GM12878 (cell line): ENCODE data around the gene MTHFR. TPM values are rescaled to one million over a fixed set of nuclear protein-coding genes. Genes with fewer than 3 reads are reported as not detected.

Experiments used
- ATAC-seq: fragments of 200-7000 bp; cut with Tn5 transposase; 3 replicates; pipeline ENCODE4 v1.9.1; 2020; ENCODE audit warnings: mild to moderate bottlenecking, moderate library complexity
- BruUV-seq: library from RNA; stranded (reverse); fragments of 400-500 nt; replicated peaks from 2 replicates; lab custom pipeline; 2021; lab: Mats Ljungman, UMichigan
- CTCF ChIA-PET: fragments of 300-600 bp; sonication (Branson Sonifier 250); formaldehyde crosslinking; extraction: SDS; loops from one replicate; lab custom pipeline; 2021; ENCODE audit warnings: inconsistent platforms; lab: Yijun Ruan, JAX
- POLR2A ChIA-PET: fragments of 350-600 bp; formaldehyde crosslinking; extraction: SDS; loops from one replicate; lab custom pipeline; 2021; ENCODE audit warnings: inconsistent platforms; lab: Charles Lee
- RAD21 ChIA-PET: fragments of 300-600 bp; sonication (Branson Sonifier 250); formaldehyde crosslinking; loops from one replicate; lab custom pipeline; 2023; ENCODE audit warnings: antibody characterized with exemption; ENCODE audit not compliant: unreplicated experiment; lab: Charles Lee
- SMC1A ChIA-PET: fragments of 300-600 bp; sonication (Branson Sonifier 250); formaldehyde crosslinking; loops from one replicate; lab custom pipeline; 2023; ENCODE audit not compliant: unreplicated experiment, uncharacterized antibody; lab: Charles Lee
- DNase-seq: peaks from one replicate; pipeline ENCODE4 v3.0.0-alpha.2; 2011; ENCODE audit warnings: low read depth, low spot score
- FAIRE-seq: peaks from 3 replicates; lab custom pipeline; 2011; peaks lifted over from hg19 to GRCh38; lab: Jason Lieb, UNC
- H2AFZ ChIP-seq: 2 replicates; pipeline ENCODE4 v1.6.0; 2011; ENCODE audit warnings: low read depth, low read length, control low read depth; ENCODE audit not compliant: control insufficient read depth
- H3K27ac ChIP-seq: 2 replicates; pipeline ENCODE4 v1.5.1; 2011; ENCODE audit warnings: control low read depth; ENCODE audit not compliant: control insufficient read depth, insufficient read depth
- H3K27me3 ChIP-seq, 2 experiments: replicated peaks in 1 of 2; 2 replicates each; pipeline versions ENCODE4 v1.6.0 to v1.6.1; 2011; ENCODE audit warnings: low read length in 1 of 2; ENCODE audit not compliant: control insufficient read depth in 2 of 2, insufficient read depth in 2 of 2
- H3K36me3 ChIP-seq, 2 experiments: 2 replicates each; pipeline ENCODE4 v1.5.1; 2011; ENCODE audit warnings: low read length in 1 of 2; ENCODE audit not compliant: control insufficient read depth in 2 of 2, insufficient read depth in 2 of 2
- H3K4me1 ChIP-seq: 2 replicates; pipeline ENCODE4 v1.6.1; 2011; ENCODE audit warnings: mild to moderate bottlenecking, low read length, moderate library complexity, mixed read lengths; ENCODE audit not compliant: control insufficient read depth, insufficient read depth
- H3K4me2 ChIP-seq: 2 replicates; pipeline ENCODE4 v1.6.0; 2011; ENCODE audit warnings: control low read depth; ENCODE audit not compliant: control insufficient read depth, insufficient read depth
- H3K4me3 ChIP-seq: fragments of 200-600 bp; sonication (generic); 2 replicates; pipeline ENCODE4 v1.5.1; 2016
- H3K79me2 ChIP-seq: 2 replicates; pipeline ENCODE4 v1.6.0; 2011; ENCODE audit warnings: low read length; ENCODE audit not compliant: control insufficient read depth, insufficient read depth
- H3K9ac ChIP-seq: 2 replicates; pipeline ENCODE4 v1.8.0; 2011; ENCODE audit warnings: low read length, control low read depth, mixed read lengths; ENCODE audit not compliant: control insufficient read depth, insufficient read depth
- H3K9me3 ChIP-seq: replicated peaks from 3 replicates; pipeline ENCODE4 v1.5.1; 2011; ENCODE audit warnings: mild to moderate bottlenecking, low read length; ENCODE audit not compliant: control insufficient read depth, insufficient read depth
- H4K20me1 ChIP-seq: 2 replicates; pipeline ENCODE4 v1.6.0; 2011; ENCODE audit not compliant: control insufficient read depth, insufficient read depth
- CHD1 ChIP-seq: IDR thresholded peaks from 2 replicates; pipeline ENCODE4 v1.6.1; 2012; ENCODE audit warnings: low read depth, low read length, improper control_type of control experiment
- KAT2A ChIP-seq: conservative IDR thresholded peaks from 2 replicates; pipeline ENCODE4 v1.6.1; 2011; ENCODE audit warnings: low read depth, low read length; ENCODE audit not compliant: control insufficient read depth
- KDM1A ChIP-seq: fragments of 200-600 bp; sonication (generic); IDR thresholded peaks from 2 replicates; pipeline ENCODE4 v1.6.1; 2016; ENCODE audit warnings: borderline replicate concordance
- NFIC ChIP-seq: IDR thresholded peaks from 2 replicates; pipeline ENCODE4 v1.6.1; 2012; ENCODE audit warnings: low read depth, mild to moderate bottlenecking, inconsistent platforms, low read length, moderate library complexity
- NR2C1 ChIP-seq: fragments of 450-650 bp; IDR thresholded peaks from 2 replicates; pipeline ENCODE4 v1.6.1; 2017; ENCODE audit warnings: antibody characterized with exemption, mild to moderate bottlenecking, moderate library complexity
- RCOR1 ChIP-seq: conservative IDR thresholded peaks from 2 replicates; pipeline ENCODE4 v1.6.1; 2012; ENCODE audit warnings: low read depth, low read length, improper control_type of control experiment
- RFX5 ChIP-seq: IDR thresholded peaks from 2 replicates; pipeline ENCODE4 v1.6.1; 2011; ENCODE audit warnings: low read depth, low read length, improper control_type of control experiment
- SIX5 ChIP-seq: IDR thresholded peaks from 2 replicates; pipeline ENCODE4 v1.6.1; 2011; ENCODE audit warnings: mild to moderate bottlenecking, low read depth, low read length, moderate library complexity; ENCODE audit not compliant: severe bottlenecking
- TCF12 ChIP-seq: IDR thresholded peaks from 2 replicates; pipeline ENCODE4 v1.6.1; 2011; ENCODE audit warnings: low read depth, mild to moderate bottlenecking, low read length
- YY1 ChIP-seq: IDR thresholded peaks from 2 replicates; pipeline ENCODE4 v1.6.1; 2011; ENCODE audit warnings: low read depth, mild to moderate bottlenecking, low read length
- WGBS: methylation state at CpG from one replicate; pipeline ENCODE4 v1.1.6; 2016; ENCODE audit warnings: low lambda C conversion rate; ENCODE audit not compliant: insufficient replicate concordance, insufficient coverage; ENCODE audit errors: missing lambda C conversion rate; 5-methylcytosine and 5-hydroxymethylcytosine counted together
- in situ Hi-C: fragments of 300-500 bp; cut with MboI; formaldehyde crosslinking; loops from 9 replicates; pipeline ENCODE4 v1.14.3; 2018; ENCODE audit warnings: mixed read lengths
- intact Hi-C: fragments of 100-400 bp; cut with micrococcal nuclease; formaldehyde crosslinking; loops from one replicate; pipeline ENCODE4 v1.14.2; 2022; ENCODE audit not compliant: unreplicated experiment
- polyA plus RNA-seq, 11 experiments: library from polyadenylated mRNA; depleted of rRNA in 4 of 11; unstranded in 6 of 11; stranded (reverse) in 5 of 11; fragments of >200 nt; fragmentation: Nextera tagmentation in 4 of 11; fragmentation: Illumina TruSeq in 1 of 11; extraction: Ambion mirVana in 4 of 11; extraction: Trizol in 1 of 11; gene quantifications; 1 replicate in 1 of 11; 2 replicates in 10 of 11; pipeline versions ENCODE4 v1.2.1 to v1.2.3, GENCODE V29; 2011 to 2016; ENCODE audit warnings: inconsistent platforms in 2 of 11, missing spikeins in 2 of 11, low read depth in 1 of 11
- total RNA-seq, 4 experiments: library from RNA; depleted of rRNA in 3 of 4; stranded (reverse); fragments of >200 nt in 3 of 4; fragmentation: Illumina TruSeq in 1 of 4; extraction: Trizol in 1 of 4; gene quantifications; 2 replicates each; pipeline versions ENCODE4 v1.2.1 to v1.2.3, GENCODE V29; 2013 to 2021
- TF ChIP-seq, protein P1 (sequence below): fragments of 150-350 bp; IDR thresholded peaks from 2 replicates; pipeline ENCODE4 v1.6.1; 2016; ENCODE audit warnings: low read depth, low read length
- TF ChIP-seq, protein P2 (sequence below), 3 experiments: IDR thresholded peaks in 2 of 3; conservative IDR thresholded peaks in 1 of 3; 2 replicates each; pipeline ENCODE4 v1.5.1; 2011; ENCODE audit warnings: low read depth in 3 of 3, low read length in 3 of 3, mild to moderate bottlenecking in 3 of 3, control low read depth in 2 of 3, moderate library complexity in 2 of 3, inconsistent platforms in 1 of 3, mixed read lengths in 1 of 3; ENCODE audit not compliant: control insufficient read depth in 2 of 3, insufficient read depth in 1 of 3; ENCODE audit errors: extremely low read depth in 1 of 3

The MTHFR gene
- total and polyA plus RNA-seq, 10 of the 15 experiments (the other 5 are each of a cell fraction or from before 2014, with no cell fraction given): 1.0 to 16.8 (median 9.4) TPM

DNA sequence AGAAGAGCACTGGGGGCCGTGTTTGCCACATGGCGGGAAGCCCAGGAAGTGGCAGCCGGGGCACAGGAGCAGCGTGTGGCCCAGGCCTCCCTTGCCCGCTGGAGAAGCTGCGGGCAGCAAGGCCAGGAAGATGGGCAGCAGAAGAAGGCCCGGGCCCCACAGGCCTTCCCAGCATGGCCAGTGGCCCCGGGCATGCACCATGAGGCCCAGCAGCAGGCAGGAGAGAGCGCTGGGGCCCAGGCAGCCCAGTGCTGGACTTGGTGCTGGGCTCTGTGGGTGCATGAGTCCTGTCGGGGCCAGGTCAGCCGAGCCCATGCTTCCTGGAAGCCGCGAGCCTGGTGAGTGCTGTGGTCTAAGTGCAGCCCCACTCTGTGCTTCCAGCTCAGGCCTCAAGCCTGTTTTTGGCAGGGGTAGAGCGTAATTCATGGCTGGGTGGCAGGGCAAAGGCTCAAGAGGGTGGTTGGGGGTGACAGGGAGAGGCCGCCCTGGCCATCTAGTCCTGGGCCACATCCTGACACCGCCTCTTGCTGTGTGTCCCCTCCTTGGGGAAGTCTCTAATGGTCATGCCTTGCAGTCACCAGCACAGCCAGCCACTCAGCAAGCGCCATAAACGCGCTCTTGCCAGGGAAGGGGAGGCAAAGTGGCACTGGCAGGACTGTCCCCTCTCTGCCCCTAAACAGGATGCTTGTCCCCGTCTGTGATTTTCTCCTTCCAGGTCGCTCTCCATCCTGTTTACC, 21.3 kb downstream of the MTHFR start:
- POLR2A ChIA-PET: interaction anchor here (0.6 to 1.1 kb wide), 2 partner anchors 30 to 124 kb away, joined by 3 read pairs; no protein-coding TSS in a partner anchor
- TF ChIP-seq, protein P1, sequence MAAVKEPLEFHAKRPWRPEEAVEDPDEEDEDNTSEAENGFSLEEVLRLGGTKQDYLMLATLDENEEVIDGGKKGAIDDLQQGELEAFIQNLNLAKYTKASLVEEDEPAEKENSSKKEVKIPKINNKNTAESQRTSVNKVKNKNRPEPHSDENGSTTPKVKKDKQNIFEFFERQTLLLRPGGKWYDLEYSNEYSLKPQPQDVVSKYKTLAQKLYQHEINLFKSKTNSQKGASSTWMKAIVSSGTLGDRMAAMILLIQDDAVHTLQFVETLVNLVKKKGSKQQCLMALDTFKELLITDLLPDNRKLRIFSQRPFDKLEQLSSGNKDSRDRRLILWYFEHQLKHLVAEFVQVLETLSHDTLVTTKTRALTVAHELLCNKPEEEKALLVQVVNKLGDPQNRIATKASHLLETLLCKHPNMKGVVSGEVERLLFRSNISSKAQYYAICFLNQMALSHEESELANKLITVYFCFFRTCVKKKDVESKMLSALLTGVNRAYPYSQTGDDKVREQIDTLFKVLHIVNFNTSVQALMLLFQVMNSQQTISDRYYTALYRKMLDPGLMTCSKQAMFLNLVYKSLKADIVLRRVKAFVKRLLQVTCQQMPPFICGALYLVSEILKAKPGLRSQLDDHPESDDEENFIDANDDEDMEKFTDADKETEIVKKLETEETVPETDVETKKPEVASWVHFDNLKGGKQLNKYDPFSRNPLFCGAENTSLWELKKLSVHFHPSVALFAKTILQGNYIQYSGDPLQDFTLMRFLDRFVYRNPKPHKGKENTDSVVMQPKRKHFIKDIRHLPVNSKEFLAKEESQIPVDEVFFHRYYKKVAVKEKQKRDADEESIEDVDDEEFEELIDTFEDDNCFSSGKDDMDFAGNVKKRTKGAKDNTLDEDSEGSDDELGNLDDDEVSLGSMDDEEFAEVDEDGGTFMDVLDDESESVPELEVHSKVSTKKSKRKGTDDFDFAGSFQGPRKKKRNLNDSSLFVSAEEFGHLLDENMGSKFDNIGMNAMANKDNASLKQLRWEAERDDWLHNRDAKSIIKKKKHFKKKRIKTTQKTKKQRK: no peak
- no peak for TF ChIP-seq NFIC
- TF ChIP-seq TCF12: no peak
- no peak for TF ChIP-seq KDM1A
- no peak for TF ChIP-seq KAT2A
- no peak for TF ChIP-seq NR2C1
- TF ChIP-seq RFX5: no peak
- no peak for TF ChIP-seq RCOR1
- no peak for TF ChIP-seq CHD1
- TF ChIP-seq SIX5: no peak
- TF ChIP-seq YY1: no peak
- TF ChIP-seq, protein P2, sequence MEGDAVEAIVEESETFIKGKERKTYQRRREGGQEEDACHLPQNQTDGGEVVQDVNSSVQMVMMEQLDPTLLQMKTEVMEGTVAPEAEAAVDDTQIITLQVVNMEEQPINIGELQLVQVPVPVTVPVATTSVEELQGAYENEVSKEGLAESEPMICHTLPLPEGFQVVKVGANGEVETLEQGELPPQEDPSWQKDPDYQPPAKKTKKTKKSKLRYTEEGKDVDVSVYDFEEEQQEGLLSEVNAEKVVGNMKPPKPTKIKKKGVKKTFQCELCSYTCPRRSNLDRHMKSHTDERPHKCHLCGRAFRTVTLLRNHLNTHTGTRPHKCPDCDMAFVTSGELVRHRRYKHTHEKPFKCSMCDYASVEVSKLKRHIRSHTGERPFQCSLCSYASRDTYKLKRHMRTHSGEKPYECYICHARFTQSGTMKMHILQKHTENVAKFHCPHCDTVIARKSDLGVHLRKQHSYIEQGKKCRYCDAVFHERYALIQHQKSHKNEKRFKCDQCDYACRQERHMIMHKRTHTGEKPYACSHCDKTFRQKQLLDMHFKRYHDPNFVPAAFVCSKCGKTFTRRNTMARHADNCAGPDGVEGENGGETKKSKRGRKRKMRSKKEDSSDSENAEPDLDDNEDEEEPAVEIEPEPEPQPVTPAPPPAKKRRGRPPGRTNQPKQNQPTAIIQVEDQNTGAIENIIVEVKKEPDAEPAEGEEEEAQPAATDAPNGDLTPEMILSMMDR (IDR thresholded peaks at IDR 0.05 in 2 of 3, conservative IDR thresholded peaks at IDR 0.05 in 1 of 3; ENCODE audit: control insufficient read depth in 2 of 3, extremely low read depth in 1 of 3, insufficient read depth in 1 of 3, low read depth in 3 of 3, low read length in 3 of 3): no peak
- CTCF ChIA-PET: interaction anchor here (0.6 to 4.9 kb wide), 8 partner anchors 13 to 183 kb away, joined by 3 to 24 read pairs (median 4); no protein-coding TSS in a partner anchor
- whole genome bisulfite sequencing: 63% methylated on average over 21 of the region's 21 CpGs
- DNase-seq (no peak), ATAC-seq (no peak; the same call in 2 of the 3 replicates), FAIRE-seq (no peak)
- SMC1A ChIA-PET: interaction anchor here (1.0 to 1.2 kb wide), 2 partner anchors 13 to 44 kb away, joined by 3 to 4 read pairs; no protein-coding TSS in a partner anchor
- H3K79me2 ChIP-seq: no peaks in the 10 kb centered on the region
- no peak overlapping the region for H3K9ac ChIP-seq
- no peak overlapping the region for H2AFZ ChIP-seq
- H3K4me3 ChIP-seq: no peak overlapping the region
- intact Hi-C loops: no loop called here
- H3K4me1 ChIP-seq: peaks cover 4% of the 10 kb centered on the region; the same call in 1 of the 2 replicates
- BruUV-seq: no TSS peak
- no peaks in the 10 kb centered on the region for H3K36me3 ChIP-seq
- H3K27me3 ChIP-seq: no peaks in the 10 kb centered on the region
- in situ Hi-C loops: no loop called here
- no peaks in the 10 kb centered on the region for H3K9me3 ChIP-seq
- no peaks in the 10 kb centered on the region for H4K20me1 ChIP-seq
- no peak overlapping the region for H3K27ac ChIP-seq
- RAD21 ChIA-PET: interaction anchor here (0.6 kb wide), 1 partner anchor 44 kb away, joined by 4 read pairs; no protein-coding TSS in a partner anchor
- no peak overlapping the region for H3K4me2 ChIP-seq
